Kidney epithelial cell (primary cell): ENCODE data around the gene FAM72B. TPM values are rescaled to one million over a fixed set of nuclear protein-coding genes. Genes with fewer than 3 reads are reported as not detected.
"Not testable (repeated sequence)": the region's sequence is repeated elsewhere in the genome, so short reads cannot be mapped to it uniquely, and the experiment has no call there.

Experiments
- DNase-seq: peaks from one replicate; pipeline ENCODE4 v3.0.0-alpha.2; 2010; ENCODE audit warnings: low read depth
- H3K27me3 ChIP-seq: 2 replicates; pipeline ENCODE4 v1.6.0; 2011; ENCODE audit warnings: low read length; ENCODE audit not compliant: control insufficient read depth, insufficient read depth
- H3K36me3 ChIP-seq: 2 replicates; pipeline ENCODE4 v1.5.1; 2011; ENCODE audit warnings: low read length; ENCODE audit not compliant: control insufficient read depth, insufficient read depth
- H3K4me3 ChIP-seq: 2 replicates; pipeline ENCODE4 v1.5.1; 2011; ENCODE audit warnings: low read depth, mild to moderate bottlenecking, control low read depth, low read length
- total RNA-seq: library from RNA; depleted of rRNA; stranded (reverse); fragments of >200 nt; gene quantifications from 2 replicates; pipeline ENCODE4 v1.2.3, GENCODE V29; 2015

FAM72B gene
- total RNA-seq, result 0.82 and 1.5 TPM in 2 replicates

DNA sequence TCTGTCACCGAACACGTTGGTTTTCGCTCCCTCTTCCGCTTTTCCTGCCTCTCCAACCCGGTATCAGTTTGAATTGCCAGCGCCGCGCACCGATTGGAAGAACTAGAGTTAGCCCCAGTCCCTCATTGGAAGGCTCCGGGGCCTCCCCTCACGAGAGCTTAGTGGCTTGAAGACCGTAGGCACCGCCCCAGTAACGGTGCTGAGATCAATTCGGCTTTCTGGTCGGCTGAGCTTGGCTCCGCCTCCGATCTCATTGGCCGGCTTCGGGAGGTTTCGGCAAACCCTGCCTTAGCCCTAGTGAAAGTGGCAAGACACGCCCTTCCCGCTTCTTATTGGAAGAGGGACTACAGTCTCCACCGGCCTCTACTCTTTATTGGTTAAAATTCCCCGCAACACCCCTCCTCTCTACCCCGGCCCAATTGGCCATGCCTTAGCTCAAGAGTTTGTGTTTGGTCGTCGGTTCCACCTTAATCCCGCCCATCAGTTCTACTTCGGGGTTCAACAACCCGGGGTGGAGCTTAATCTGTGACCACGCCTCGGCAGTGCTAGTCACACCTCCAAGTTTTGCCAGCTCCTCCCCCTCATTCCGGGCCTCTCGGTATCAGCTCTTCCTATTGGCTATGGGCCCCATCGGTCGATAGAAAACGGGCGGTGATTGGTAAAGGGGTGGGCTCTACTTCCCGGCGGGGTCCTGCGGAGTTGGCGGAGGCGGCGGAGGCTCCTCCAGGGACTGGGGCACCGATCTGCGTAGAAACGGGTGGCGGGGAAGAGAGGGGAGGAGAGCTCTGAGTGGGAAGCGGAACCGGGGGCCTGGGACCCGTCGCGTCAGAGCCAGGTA is at the start of gene FAM72B, which contains the start of gene SRGAP2C:
Gene FAM72B (minus strand): TSS at position 51 of the 838 bp plus-strand sequence. CDS start 851 bp downstream, outside the sequence.
Gene SRGAP2C (plus strand): TSS at position 686 of the 838 bp plus-strand sequence. CDS start 2,472 bp downstream, outside the sequence.
- H3K4me3 ChIP-seq, result peak within 1 kb of the TSS; percentile 44
- not testable (repeated sequence) for H3K27me3 ChIP-seq, H3K36me3 ChIP-seq
- DNase-seq, result peak; percentile 82

DNA sequence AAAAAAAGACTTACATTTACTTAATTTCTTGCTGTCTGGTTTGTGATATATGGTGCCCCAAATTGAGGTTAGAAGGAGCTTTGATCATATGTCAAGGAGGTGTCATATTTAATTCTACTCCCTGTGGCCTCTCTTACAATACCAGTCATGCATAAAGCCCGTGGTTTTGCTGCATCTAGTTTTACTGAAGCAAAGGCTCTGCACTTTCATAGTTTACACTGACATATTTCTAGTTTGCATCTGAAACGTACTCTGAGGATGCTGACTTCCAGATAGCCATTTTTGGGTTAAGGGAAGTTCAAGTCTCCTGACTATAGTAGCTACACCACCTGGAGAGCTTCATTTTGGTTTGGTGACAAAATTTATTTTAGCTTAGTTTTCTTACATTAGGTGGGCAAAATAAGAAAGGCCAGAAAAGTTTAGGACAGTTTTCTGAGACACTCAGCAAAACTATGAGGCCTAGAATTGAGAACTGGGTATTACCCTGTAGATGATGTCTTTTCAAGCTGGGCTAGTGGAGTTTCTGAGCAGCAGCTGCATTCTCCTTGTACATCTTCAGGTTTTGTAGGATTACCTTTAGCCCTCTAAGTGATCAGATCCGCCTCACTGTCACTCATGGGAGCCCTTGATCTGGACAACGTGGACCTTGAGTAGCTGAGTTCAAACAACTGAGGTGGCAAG is 48.4 kb upstream of the FAM72B start:
- DNase-seq, H3K36me3 ChIP-seq, H3K4me3 ChIP-seq, H3K27me3 ChIP-seq: not testable (repeated sequence)

DNA sequence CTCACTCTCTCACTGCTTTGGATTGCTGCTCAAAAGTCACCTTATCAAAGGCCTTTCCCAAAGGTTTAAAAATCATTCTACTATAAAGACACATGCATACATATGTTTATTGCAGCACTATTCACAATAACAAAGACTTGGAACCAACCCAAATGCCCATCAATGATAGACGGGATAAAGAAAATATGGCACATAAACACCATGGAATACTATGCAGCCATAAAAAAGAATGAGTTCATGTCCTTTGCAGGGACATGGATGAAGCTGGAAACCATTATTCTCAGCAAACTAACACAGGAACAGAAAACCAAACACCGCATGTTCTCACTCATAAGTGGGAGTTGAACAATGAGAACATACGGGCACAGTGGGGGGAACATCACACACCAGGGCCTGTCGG is 46.5 kb upstream of the FAM72B start:
- not testable (repeated sequence) for DNase-seq, H3K36me3 ChIP-seq, H3K27me3 ChIP-seq, H3K4me3 ChIP-seq

DNA sequence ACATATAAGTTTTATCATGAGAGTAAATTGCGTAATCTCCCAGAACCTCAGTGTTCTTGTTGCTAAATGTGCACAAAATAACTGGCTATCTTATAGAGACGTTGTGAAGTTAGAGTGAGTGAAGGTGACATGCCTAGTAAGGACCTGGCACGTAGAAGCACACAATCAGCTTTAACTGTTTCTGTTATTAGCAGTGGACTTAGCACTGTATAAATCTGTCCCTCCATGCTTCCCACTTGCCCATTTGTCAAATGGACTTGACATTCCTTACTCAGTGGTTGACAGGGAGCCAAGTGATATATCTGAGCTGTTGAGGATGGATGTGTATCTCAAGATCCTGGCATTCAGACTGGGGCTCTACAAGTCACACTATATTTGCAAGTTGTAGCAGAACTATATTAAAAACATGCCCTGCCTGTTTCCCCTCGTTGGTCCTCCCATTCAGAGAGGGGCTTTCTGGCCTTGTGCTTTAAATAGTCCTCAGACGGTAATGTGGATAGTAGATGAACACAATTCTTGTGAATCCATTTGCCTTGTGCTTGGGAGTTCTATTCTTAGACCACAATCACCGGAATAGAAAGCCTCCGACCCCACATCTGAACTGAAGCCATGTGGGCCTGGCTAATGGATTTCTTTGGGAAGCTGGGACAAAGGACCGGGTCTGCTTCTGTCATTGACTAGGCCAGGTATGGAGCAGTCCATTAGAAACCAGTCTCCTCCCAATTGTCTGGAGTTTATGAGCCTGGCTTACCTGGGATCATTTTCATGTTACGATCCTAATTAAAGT is 43.6 kb upstream of the FAM72B start:
- not testable (repeated sequence) for DNase-seq, H3K4me3 ChIP-seq

DNA sequence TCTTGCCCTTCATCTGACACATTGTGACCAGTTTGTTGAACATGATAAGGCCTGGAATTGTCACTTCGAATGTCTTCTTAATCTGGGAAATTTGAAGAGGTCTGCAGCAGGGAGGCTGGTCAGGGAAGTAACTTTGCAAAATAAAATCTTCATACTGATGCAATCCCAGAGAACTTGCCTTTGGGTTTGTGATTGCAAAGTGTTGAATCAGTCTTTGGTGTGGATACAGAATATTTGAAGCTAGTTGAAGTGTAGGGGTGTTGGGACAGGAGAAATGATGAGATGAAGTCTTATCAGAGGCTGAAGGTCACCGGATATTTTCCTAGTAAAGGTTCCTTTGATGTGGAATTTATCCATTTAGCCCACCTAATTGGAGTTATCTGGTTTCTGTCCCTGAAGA is 42.8 kb upstream of the FAM72B start:
- not testable (repeated sequence) for DNase-seq, H3K36me3 ChIP-seq, H3K4me3 ChIP-seq, H3K27me3 ChIP-seq

More for the DNA sequence above, 43.6 kb upstream of the FAM72B start:
- not testable (repeated sequence) for H3K36me3 ChIP-seq, H3K27me3 ChIP-seq

DNA sequence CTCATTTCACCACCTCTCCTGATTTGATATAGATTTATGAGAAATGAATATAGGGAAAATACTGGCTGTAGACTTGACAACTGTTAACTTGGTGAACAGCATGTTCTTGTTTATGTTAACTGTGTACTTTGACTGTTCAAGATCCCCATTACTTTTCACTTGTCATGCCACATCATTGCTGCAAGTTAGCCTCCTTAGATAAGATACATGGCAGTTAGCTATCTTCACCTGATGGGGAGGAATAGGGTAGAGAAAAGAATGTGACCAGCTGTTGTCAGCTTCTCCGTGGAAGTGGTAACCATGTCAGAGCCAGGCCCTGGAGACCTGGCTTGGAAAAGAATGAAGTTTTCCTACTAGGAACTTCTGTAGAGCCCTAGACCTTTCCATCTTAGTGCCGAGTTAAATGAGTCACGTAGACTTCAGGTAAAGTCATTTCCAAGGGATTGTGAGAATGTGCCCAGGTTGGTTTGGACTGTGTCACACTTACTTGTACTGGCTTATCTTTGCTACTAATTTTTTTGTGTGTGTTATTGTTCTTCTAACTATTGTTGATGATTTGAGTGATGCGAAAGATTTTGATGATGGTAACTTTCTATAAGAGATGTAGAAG is 42.3 kb upstream of the FAM72B start:
- not testable (repeated sequence) for H3K4me3 ChIP-seq, H3K27me3 ChIP-seq, DNase-seq, H3K36me3 ChIP-seq

DNA sequence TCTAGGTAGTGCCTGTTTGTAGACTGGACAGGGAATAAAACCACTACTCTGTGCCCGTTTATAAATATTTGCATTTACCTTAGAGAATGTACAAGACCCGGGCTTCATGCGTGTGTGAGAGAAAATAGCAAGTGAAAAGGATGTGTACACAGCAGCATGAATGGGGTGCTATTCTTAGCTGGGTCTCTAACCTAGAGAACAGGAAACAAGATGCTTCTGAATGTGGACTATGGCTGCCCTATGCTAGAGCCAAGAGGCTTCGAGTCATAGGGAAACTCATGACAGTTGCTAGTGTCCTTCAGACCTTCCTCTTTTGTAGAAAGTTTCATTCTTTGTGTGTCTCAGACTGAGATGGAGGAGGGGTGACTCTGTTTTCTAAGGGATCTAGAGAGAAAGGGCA is 40.6 kb upstream of the FAM72B start:
- not testable (repeated sequence) for H3K36me3 ChIP-seq, H3K4me3 ChIP-seq, DNase-seq, H3K27me3 ChIP-seq

DNA sequence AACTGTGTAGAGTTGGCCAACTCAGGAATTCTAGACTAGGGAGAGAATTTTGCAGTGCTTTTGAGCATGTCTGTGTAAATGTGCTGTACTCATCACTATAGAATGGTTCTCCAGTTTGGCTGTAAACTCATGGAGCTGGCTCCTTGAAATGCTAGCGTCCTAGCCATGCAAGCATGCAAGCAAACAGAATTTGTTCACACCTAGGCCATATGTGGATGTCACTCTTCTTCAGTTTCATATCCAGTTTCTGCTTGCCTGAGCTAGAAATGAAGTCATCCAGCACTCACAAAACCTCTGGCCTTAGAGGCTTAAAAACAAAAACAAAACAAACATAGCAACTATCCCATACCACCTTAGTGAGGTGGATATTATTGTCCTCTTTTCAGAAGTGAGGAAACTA is 37.6 kb upstream of the FAM72B start:
- DNase-seq, H3K4me3 ChIP-seq, H3K36me3 ChIP-seq, H3K27me3 ChIP-seq: not testable (repeated sequence)

DNA sequence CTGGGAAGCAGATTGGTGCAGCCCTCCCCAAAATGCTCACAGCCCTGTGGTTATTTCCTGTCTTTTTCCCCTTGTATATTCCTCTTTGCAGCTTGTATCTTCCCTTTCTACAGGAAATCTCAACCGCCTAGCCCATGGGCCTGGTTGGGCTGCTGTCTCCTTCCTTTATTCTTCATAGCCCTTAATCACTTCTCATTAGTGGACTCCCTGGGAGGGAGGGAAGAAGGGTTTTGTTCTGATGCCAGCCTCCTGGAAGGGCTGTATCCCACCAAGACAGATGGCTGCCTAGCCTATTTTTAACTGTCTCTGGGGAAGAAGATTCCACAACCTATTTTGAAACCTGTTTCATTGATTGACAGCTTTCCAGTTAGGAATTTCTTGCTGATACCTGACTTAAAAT is 32.5 kb upstream of the FAM72B start:
- not testable (repeated sequence) for H3K36me3 ChIP-seq, H3K27me3 ChIP-seq, DNase-seq

DNA sequence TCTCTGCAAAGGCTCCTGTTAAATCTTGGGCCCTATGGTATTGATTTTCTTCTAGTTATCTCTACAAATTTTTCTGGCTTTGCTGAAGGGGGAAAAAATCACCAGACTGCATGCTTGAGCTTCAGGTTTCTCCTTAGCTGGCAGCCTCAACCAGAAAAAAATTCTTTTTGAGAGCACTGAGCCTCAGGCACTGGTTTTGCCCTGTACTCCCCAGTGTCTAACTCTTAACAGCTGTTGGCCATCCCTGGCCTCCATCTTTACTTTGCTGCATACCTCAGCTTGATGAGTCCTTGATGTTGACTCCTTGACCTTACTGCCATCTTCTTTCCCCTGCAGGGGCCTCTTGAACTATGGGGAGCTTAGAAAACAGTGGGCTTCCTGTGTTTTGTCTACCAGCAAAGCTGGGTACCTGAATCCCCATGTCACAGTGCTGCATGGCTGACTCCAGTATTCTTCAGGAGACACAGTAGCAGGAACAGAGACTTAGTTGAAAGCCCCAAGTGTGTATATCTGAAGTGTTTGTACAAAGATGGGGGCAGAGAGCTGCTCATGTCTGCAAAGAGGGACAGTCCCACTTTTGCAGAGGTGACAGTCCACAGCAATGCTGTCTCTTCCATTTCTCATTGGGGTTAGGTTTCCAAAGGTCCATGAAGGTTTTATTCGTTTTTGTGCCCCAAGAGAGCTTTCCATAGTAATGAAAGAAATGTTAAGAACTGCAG is 31.7 kb upstream of the FAM72B start:
- H3K4me3 ChIP-seq, H3K27me3 ChIP-seq, H3K36me3 ChIP-seq, DNase-seq: not testable (repeated sequence)

More for the DNA sequence above, 32.5 kb upstream of the FAM72B start:
- H3K4me3 ChIP-seq, result not testable (repeated sequence)

DNA sequence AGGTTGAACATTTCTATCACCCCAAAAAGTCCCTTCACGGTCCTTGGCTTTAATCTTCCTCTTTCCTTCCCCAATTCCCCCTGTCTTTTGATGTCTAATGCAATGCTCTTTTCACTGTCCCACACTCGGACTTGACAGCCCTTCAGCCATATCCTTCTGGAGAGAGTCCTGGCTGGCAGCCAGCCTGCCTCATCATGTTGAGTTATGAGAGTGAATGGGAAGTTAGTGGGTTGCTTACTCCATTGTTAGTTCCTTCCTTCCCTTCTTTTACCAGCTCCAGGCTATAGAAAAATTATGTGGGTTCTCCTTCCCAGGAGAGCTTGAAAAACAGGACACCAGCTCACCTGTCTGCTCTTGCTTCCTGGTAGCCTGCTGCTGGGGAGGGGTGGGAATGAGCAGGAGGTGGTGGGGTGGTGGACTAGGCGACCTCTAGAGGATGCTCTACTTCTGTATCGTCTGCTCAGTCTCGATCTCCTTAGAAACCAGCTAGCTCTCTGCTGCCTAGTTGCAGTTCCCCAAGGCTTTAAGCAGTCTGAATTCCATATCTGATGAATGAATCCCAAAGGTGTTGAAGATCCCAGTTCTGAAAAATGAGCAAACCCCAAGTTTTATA is 30.5 kb upstream of the FAM72B start:
- DNase-seq, H3K27me3 ChIP-seq, H3K36me3 ChIP-seq, H3K4me3 ChIP-seq: not testable (repeated sequence)

DNA sequence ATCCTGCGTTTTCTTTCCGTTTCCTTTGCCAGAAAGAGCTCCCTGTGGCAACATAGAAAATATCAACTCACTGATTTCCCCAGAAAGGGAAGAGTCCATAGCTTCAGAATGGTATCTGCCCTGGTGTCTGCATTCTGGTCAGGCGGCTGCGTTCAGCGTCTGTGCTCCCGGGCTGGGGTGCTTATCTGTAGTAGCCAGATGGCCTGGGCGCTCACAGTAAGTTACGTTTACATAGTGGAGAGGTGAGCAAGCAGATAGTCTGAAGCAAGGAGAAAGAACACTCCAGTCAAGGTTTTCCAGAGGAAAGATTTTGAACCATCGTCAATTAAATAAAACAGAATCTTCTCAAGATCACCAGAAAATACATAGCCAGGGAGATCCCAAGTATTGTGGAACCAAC is 29.4 kb upstream of the FAM72B start:
- H3K4me3 ChIP-seq, H3K27me3 ChIP-seq, DNase-seq, H3K36me3 ChIP-seq: not testable (repeated sequence)

DNA sequence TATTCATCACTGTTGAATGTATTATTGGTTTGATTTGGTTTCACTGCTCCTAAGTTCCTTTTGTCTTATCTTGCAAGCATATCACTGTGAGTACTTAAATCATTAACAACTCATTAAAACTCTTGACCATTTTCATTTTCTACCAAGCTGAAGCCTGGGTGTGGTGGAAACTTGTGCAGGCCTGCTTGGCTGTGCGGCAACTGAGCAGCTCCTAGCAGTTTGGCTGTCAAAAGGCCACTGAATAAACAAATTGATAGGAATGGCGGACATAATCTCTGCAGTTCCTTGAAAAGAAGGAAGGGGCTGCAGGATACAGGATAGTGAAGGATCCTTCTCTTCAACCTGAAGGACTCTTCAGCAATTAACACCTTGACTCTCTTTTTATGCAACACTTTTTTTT is 26.6 kb upstream of the FAM72B start:
- DNase-seq, H3K4me3 ChIP-seq, H3K27me3 ChIP-seq, H3K36me3 ChIP-seq: not testable (repeated sequence)
